Activated naive CD4-positive, alpha-beta T cell treated with anti-CD3 and anti-CD28 coated beads, Interleukin-2, amount 10 ng/mL, durations not matched to agents 7 days and 5 days (primary cell): ENCODE data around the gene VPS33A.

Experiments
- CTCF ChIA-PET: fragments of 350-600 bp; sonication (Branson Sonifier 250); formaldehyde crosslinking; loops from one replicate; lab custom pipeline; 2021; ENCODE audit warnings: antibody characterized with exemption; lab: Charles Lee
- DNase-seq: peaks from one replicate; pipeline ENCODE4 v3.0.0-alpha.2; 2020
- H3K27ac Mint-ChIP-seq: one replicate; pipeline ENCODE4 v1.8.0; 2021; ENCODE audit warnings: mild to moderate bottlenecking, moderate library complexity, mixed read lengths
- H3K27me3 Mint-ChIP-seq: one replicate; pipeline ENCODE4 v1.8.0; 2021; ENCODE audit warnings: mild to moderate bottlenecking, mixed read lengths
- H3K36me3 Mint-ChIP-seq: one replicate; pipeline ENCODE4 v1.8.0; 2021; ENCODE audit warnings: mixed read lengths
- H3K4me1 Mint-ChIP-seq: one replicate; pipeline ENCODE4 v1.8.0; 2021; ENCODE audit warnings: mixed read lengths
- H3K4me3 Mint-ChIP-seq: one replicate; pipeline ENCODE4 v1.8.0; 2021; ENCODE audit warnings: mild to moderate bottlenecking, moderate library complexity, mixed read lengths
- H3K9me3 Mint-ChIP-seq: one replicate; pipeline ENCODE4 v1.8.0; 2021; ENCODE audit warnings: mixed read lengths

The VPS33A gene

DNA sequence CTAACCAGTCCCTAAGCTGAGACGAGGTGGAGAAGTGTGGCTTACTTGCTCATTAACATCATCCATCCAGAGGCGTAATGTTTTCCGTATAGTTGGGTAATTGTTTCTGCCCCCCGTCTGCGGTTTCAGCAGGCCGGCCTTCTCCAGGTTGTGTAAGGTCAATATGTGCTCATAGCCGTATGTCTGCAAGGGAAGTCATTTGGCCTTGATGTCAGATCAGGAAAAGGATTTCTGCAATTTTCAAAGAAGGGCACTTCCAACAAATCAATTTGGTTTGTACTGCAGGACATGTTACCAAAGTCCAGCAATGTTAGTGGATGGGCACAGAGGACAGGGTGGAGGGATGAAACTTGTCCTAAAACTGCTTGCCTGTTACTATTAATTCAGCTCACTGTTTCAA, 30.6 kb downstream of the VPS33A start:
- Mint-ChIP-seq H3K36me3 (peaks cover 25% of the 10 kb centered on the region), H3K4me1 (no peaks in the 10 kb centered on the region), H3K27me3 (no peaks in the 10 kb centered on the region), H3K27ac (no peak overlapping the region), H3K9me3 (no peaks in the 10 kb centered on the region), H3K4me3 (no peak overlapping the region)
- no peak for DNase-seq
- CTCF ChIA-PET, result interaction anchor here (0.6 to 0.9 kb wide), 2 partner anchors 30 to 45 kb away, joined by 4 read pairs; no protein-coding TSS in a partner anchor

DNA sequence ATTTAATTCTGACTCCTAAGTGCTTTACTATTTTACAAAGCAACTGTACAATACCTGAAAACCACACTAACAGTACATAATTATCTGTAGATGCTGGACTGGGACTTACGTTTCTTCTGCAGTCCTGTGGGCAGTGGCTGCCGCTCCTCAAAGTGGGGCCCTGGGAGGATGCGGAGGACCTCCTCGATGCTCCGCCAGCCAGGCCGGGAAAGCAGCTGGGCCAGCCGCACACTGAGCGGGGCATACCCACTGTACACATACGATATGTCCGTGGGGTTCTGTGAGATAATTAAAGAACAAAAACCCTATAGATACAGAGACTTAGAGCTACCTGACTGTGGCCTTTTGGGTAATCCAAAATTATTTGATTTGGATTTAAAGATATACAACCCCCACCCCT, 33.6 kb downstream of the VPS33A start:
- Mint-ChIP-seq H3K27me3 (no peaks in the 10 kb centered on the region), H3K27ac (peak overlapping the region; percentile 42), H3K36me3 (peaks cover 18% of the 10 kb centered on the region), H3K9me3 (no peaks in the 10 kb centered on the region), H3K4me1 (peaks cover 6% of the 10 kb centered on the region), H3K4me3 (no peak overlapping the region)
- no peak for DNase-seq
- CTCF ChIA-PET, result no interaction called here

DNA sequence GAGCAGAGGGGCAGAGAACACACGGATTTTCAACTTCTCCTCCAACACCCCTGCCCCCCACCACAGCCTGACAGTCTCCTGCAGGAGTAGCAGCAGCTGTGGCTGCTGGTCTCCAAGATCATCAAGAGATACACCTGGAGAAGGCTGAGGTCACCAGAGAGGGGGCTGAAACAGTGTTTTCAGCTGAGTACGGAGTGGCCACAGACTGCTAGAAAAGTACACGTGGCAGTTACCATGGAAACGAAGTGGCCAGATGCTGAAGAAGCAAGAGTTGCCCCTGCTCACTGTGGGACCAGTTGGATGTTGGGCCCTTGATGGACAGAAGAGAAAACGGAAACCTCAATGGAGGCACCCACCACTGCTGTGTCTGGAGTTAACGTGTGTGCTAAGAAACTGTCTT, 35.5 kb downstream of the VPS33A start:
- peaks cover 16% of the 10 kb centered on the region for H3K36me3 Mint-ChIP-seq
- no peak overlapping the region for H3K27ac Mint-ChIP-seq

DNA sequence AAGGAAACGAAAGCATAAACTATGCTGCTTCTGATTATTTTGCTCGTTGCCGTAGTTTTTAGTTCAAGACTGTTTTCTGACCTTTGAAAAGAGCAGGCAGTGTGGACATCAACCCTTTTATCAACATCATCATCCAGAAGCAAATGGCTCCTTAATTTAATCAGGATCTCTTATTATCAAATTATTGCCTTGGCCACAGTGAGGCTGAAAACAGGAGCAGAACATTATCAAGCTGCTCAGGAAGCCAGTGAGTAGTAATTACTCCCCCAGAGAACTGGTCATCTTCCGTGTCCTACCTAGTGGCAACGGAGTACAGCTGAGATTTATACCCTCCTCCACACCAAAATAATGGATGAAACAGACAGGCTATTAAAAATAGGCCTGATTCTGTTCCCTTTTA, 38.2 kb downstream of the VPS33A start:
- Mint-ChIP-seq H3K27me3 (no peaks in the 10 kb centered on the region), H3K4me3 (no peak overlapping the region), H3K9me3 (no peaks in the 10 kb centered on the region), H3K36me3 (peaks cover 17% of the 10 kb centered on the region), H3K27ac (no peak overlapping the region), H3K4me1 (peaks cover 36% of the 10 kb centered on the region)
- no peak for DNase-seq
- CTCF ChIA-PET, result no interaction called here

More for the DNA sequence above, 35.5 kb downstream of the VPS33A start:
- Mint-ChIP-seq H3K27me3 (no peaks in the 10 kb centered on the region), H3K9me3 (no peaks in the 10 kb centered on the region), H3K4me3 (no peak overlapping the region), H3K4me1 (peaks cover 18% of the 10 kb centered on the region)
- CTCF ChIA-PET, result interaction anchor here (2.0 kb wide), 1 partner anchor 14 kb away, joined by 6 read pairs; no protein-coding TSS in a partner anchor
- DNase-seq, result no peak

DNA sequence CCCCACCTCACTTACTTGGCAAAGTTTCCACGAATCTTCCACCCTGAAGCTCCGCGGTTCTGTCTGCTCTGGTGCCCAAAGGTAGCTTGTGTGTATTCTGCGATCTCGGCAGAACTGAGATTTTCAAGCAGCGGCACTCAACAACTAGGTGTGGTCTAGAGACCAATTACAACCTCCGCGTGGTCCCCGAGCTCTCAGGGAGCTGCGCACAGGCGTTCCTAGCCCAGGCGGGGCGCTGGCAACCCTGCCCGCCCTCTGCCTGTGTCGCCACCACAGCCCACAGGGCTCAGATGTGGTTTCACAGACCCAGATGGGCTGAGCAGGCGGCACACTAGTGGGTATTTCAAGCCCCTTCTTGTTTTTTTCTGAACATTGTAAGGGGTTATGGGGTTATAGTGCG, 39.0 kb downstream of the VPS33A start:
- peak overlapping the region; percentile 68 for H3K4me3 Mint-ChIP-seq
- peaks cover 19% of the 10 kb centered on the region for H3K36me3 Mint-ChIP-seq
- H3K4me1 Mint-ChIP-seq, result peaks cover 40% of the 10 kb centered on the region
- peak; percentile 37 for DNase-seq
- no peak overlapping the region for H3K27ac Mint-ChIP-seq
- no peaks in the 10 kb centered on the region for H3K27me3 Mint-ChIP-seq
- CTCF ChIA-PET, result interaction anchor here (1.1 kb wide), 1 partner anchor 17 kb away, joined by 4 read pairs; no protein-coding TSS in a partner anchor
- H3K9me3 Mint-ChIP-seq, result no peaks in the 10 kb centered on the region

DNA sequence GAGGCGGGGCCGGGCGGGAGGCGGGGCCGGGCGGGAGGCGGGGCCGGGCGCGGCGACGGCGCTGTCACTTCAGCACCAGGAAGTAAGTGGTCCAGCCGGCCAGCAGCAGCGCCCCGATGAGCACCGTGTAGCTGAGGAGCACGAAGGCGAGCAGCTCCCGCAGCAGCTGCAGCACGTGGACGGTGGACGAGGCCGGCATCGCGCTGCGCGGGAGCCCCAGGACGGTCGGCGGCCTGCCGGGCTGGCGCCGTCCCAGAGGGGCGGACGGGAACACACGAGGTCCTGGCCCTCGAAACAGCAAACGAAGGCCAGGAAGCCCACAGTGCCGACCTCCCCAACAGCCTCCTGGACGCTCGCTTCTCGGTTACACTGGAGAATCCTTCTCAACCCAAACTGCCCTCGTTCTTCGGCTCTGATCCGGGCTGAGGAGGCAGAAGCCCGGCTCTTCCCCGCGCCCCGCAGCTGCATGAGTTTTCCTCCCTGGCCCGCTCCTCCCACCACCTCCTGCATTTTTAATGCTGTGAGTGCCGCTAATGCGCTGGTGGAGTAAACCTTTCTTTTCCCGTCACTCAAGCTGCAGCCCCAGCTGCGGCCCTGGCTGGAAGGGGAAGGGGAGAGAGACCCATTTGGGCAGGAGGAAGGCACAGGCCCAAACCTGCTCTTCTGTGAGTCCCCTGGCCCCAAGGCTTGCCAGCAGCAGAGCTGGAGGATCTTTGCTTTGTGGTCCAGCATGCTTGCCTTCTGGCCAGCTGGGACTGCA, 39.7 kb downstream of the VPS33A start:
- no peaks in the 10 kb centered on the region for H3K27me3 Mint-ChIP-seq
- peaks cover 42% of the 10 kb centered on the region for H3K4me1 Mint-ChIP-seq
- CTCF ChIA-PET, result interaction anchor here (1.1 kb wide), 2 partner anchors 17 to 40 kb away, joined by 4 read pairs; partner anchors contain the start of gene VPS33A
- H3K27ac Mint-ChIP-seq, result peak overlapping the region; percentile 60
- H3K4me3 Mint-ChIP-seq, result peak overlapping the region; percentile 68
- DNase-seq, result no peak
- no peaks in the 10 kb centered on the region for H3K9me3 Mint-ChIP-seq
- peaks cover 17% of the 10 kb centered on the region for H3K36me3 Mint-ChIP-seq

DNA sequence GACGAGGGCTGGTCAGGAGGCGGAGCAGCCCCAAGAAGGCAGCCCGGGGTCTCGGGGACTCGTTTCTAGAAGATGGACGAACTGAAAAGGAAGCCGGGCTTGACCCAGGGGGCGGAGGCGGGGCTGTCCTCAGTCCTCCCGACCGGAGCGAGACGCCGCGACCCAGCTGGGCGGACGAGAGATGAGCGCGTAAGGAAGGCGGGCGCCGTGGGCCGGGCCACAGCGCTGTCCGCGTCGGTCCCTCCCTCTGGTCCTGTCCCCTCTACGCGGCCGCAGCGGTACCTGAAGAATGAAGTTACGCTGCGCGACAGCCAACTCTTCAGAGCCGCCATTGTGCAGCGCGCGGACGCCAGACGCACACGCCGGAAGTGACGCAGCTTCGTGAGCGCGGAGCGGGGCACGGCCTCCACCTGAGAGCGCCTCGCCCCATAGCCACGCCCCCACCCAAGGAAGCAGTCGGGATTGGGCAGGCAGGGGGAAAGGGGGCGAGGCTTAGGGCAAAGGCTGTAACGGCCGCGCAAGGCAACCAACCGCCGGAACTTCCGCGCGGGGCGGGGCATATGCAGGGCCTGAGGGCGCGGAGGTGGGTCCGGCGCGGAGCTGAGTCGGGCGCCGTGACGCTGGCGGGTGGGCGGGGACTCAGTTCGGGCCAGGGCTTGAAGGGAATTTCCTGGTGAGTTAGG, 40.5 kb downstream of the VPS33A start, which contains the start of gene DIABLO:
Gene DIABLO (minus strand): TSS at position 370 of the 683 bp plus-strand sequence. CDS start 38 bp downstream, at position 332.
- no peaks in the 10 kb centered on the region for H3K27me3 Mint-ChIP-seq
- peak within 1 kb of the TSS; percentile 94 for H3K27ac Mint-ChIP-seq
- CTCF ChIA-PET, result interaction anchor here (1.1 to 1.4 kb wide), 2 partner anchors 41 kb away, joined by 4 to 5 read pairs; partner anchors contain the start of gene VPS33A
- peak within 1 kb of the TSS; percentile 84 for H3K4me3 Mint-ChIP-seq
- H3K36me3 Mint-ChIP-seq, result peaks cover 21% of the 10 kb centered on the region
- DNase-seq, result peak; percentile 100
- no peaks in the 10 kb centered on the region for H3K9me3 Mint-ChIP-seq
- peaks cover 42% of the 10 kb centered on the region for H3K4me1 Mint-ChIP-seq

DNA sequence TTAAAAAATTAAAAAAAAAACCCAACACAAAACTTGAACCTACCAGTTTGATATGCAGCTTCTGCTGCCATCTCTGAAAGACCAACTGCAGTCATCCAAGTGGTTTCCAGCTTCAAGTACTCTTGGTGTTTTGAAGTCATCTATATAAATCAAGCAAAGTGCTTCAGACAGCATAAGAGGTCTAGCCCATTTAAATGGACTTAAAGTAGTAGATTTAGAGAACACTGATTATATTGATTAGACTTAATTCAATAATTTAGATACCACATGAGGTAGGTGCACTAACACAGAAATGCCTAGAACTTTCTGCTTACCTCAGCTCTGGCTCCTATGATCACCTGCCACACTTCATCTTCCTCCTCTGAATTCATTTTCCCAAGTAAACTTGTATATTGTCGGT, 49.8 kb downstream of the VPS33A start:
- H3K9me3 Mint-ChIP-seq, result no peaks in the 10 kb centered on the region
- no peaks in the 10 kb centered on the region for H3K4me1 Mint-ChIP-seq
- peaks cover 44% of the 10 kb centered on the region for H3K36me3 Mint-ChIP-seq
- no peak overlapping the region for H3K4me3 Mint-ChIP-seq
- CTCF ChIA-PET, result interaction anchor here (0.9 to 1.7 kb wide), 4 partner anchors 24 to 140 kb away, joined by 3 to 5 read pairs (median 3); no protein-coding TSS in a partner anchor
- no peaks in the 10 kb centered on the region for H3K27me3 Mint-ChIP-seq
- no peak overlapping the region for H3K27ac Mint-ChIP-seq
- no peak for DNase-seq

DNA sequence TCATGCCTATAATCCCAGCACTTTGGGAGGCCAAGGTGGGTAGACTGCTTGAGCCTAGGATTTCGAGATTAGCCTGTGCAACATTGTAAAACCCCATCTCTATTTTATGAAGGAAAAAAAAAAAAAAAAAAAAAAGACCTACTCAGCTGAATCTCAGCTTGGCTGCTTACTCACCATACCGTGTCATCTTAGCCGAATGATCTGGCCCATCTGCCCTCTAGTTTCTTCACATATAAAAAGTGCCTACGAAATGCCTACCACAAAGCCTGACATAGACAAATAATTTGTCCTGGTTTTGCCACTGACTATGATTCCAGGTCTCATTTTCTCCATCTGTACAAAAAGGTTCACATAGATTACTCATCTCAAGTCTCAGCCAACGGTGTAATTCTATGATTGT, 50.5 kb downstream of the VPS33A start:
- no peak for DNase-seq
- Mint-ChIP-seq H3K27ac (no peak overlapping the region), H3K36me3 (peaks cover 44% of the 10 kb centered on the region), H3K4me3 (no peak overlapping the region), H3K27me3 (no peaks in the 10 kb centered on the region), H3K9me3 (no peaks in the 10 kb centered on the region), H3K4me1 (no peaks in the 10 kb centered on the region)
- CTCF ChIA-PET, result interaction anchor here (0.6 to 1.7 kb wide), 4 partner anchors 14 to 121 kb away, joined by 3 to 5 read pairs (median 4); no protein-coding TSS in a partner anchor

DNA sequence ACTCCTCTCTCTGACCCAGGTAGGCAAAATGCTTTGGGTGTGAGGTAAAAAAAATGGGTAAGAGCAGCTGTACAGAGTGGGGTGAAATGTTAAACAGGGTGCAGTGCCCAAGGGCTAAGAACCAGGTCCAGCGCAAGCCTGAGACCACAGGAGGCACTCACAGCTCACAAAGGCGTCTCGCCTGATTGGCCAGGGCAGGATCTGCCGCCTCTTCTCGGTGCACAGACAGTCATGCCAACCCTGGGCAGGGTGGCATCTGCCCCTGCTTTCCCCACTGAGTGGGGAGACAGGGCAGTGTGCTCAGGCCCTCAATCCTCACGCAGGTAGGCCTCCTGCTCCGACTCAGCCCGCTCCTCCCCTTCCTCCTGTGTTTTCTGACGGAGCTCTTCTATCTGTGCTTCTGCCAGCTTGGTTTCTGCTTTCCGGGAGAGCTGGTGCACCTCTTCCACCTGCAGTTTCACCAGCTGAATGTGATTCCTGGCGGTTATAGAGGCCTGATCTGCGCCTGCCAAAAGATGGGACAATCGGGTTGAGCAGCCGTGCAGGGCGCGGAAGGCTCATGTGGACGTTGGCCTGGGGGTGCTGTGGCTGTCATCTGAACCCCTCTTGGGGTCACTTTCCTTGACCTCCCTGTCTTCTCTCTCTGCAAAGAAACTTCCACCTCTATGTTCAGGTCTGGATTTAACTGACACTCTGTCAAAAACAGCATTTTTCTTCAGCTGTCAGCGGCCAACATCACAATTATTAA, 58.0 kb downstream of the VPS33A start:
- H3K9me3 Mint-ChIP-seq, result no peaks in the 10 kb centered on the region
- no peak overlapping the region for H3K27ac Mint-ChIP-seq
- H3K4me1 Mint-ChIP-seq, result peaks cover 7% of the 10 kb centered on the region
- H3K4me3 Mint-ChIP-seq, result no peak overlapping the region
- no peak for DNase-seq
- peaks cover 28% of the 10 kb centered on the region for H3K27me3 Mint-ChIP-seq
- CTCF ChIA-PET, result no interaction called here
- peaks cover 30% of the 10 kb centered on the region for H3K36me3 Mint-ChIP-seq

DNA sequence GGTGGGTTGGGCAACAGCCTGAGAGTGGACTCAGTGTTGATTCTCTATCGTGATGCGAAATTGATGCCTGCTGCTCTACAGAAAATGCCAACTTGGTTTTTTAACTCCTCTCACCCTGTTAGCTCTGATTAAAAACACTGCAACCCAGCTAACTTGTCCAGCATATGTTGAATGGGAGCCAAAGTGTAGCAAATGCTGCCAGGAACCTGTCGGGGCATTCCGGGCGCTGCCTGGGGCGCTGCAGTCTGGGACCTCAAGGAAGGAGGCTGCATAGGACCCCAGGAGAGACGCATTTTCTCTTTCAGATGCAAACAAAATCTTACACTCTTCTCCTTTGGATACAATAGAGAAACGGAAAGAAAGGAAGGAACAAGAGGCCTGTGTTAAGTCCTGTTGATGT, 58.9 kb downstream of the VPS33A start:
- no peak overlapping the region for H3K27ac Mint-ChIP-seq
- H3K4me1 Mint-ChIP-seq, result peaks cover 15% of the 10 kb centered on the region
- CTCF ChIA-PET, result no interaction called here
- DNase-seq, result no peak
- H3K36me3 Mint-ChIP-seq, result peaks cover 30% of the 10 kb centered on the region
- H3K27me3 Mint-ChIP-seq, result peaks cover 36% of the 10 kb centered on the region
- no peaks in the 10 kb centered on the region for H3K9me3 Mint-ChIP-seq
- no peak overlapping the region for H3K4me3 Mint-ChIP-seq

DNA sequence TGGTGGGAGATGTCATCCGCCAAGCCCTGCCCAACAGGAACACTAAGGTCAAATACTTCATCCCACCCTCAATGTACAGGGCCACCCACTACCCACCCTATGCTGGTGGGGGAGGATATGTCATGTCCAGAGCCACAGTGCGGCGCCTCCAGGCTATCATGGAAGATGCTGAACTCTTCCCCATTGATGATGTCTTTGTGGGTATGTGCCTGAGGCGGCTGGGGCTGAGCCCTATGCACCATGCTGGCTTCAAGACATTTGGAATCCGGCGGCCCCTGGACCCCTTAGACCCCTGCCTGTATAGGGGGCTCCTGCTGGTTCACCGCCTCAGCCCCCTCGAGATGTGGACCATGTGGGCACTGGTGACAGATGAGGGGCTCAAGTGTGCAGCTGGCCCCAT, 59.3 kb downstream of the VPS33A start:
- DNase-seq, result no peak
- CTCF ChIA-PET, result no interaction called here
- H3K9me3 Mint-ChIP-seq, result no peaks in the 10 kb centered on the region
- H3K4me3 Mint-ChIP-seq, result no peak overlapping the region
- H3K27ac Mint-ChIP-seq, result no peak overlapping the region
- peaks cover 16% of the 10 kb centered on the region for H3K4me1 Mint-ChIP-seq
- H3K36me3 Mint-ChIP-seq, result peaks cover 26% of the 10 kb centered on the region
- peaks cover 38% of the 10 kb centered on the region for H3K27me3 Mint-ChIP-seq

DNA sequence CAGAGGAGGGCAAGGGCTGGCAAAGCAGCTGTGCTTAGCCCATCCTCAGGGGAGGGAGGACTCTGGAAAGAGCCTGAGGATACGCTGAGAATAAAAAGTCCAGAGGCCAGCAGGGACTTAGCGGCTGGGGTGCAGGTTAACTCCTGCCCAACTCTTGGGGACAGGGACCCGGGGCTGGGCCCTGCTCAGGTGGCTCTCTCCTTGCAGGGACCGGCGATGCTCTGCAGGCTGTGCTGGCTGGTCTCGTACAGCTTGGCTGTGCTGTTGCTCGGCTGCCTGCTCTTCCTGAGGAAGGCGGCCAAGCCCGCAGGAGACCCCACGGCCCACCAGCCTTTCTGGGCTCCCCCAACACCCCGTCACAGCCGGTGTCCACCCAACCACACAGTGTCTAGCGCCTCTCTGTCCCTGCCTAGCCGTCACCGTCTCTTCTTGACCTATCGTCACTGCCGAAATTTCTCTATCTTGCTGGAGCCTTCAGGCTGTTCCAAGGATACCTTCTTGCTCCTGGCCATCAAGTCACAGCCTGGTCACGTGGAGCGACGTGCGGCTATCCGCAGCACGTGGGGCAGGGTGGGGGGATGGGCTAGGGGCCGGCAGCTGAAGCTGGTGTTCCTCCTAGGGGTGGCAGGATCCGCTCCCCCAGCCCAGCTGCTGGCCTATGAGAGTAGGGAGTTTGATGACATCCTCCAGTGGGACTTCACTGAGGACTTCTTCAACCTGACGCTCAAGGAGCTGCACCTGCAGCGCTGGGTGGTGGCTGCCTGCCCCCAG, 60.0 kb downstream of the VPS33A start:
- no peaks in the 10 kb centered on the region for H3K9me3 Mint-ChIP-seq
- CTCF ChIA-PET, result no interaction called here
- peaks cover 45% of the 10 kb centered on the region for H3K27me3 Mint-ChIP-seq
- H3K27ac Mint-ChIP-seq, result no peak overlapping the region
- peaks cover 23% of the 10 kb centered on the region for H3K36me3 Mint-ChIP-seq
- H3K4me3 Mint-ChIP-seq, result no peak overlapping the region
- H3K4me1 Mint-ChIP-seq, result peaks cover 16% of the 10 kb centered on the region
- no peak for DNase-seq
